Subcutaneous abdominal adipose tissue (tissue), 5 donors: ENCODE data around the gene FAAP20.

ENCODE experiments used
- H3K27ac ChIP-seq: one replicate; pipeline ENCODE4 v1.7.0; 2013; ENCODE audit warnings: low read depth, mild to moderate bottlenecking, inconsistent platforms, low read length, moderate library complexity
- H3K27me3 ChIP-seq, 5 donors: one replicate each; pipeline ENCODE4 v1.7.0; 2013; ENCODE audit warnings: low read length in 5 of 5, inconsistent platforms in 1 of 5; ENCODE audit not compliant: control insufficient read depth in 5 of 5, insufficient read depth in 4 of 5
- H3K36me3 ChIP-seq, 5 donors: one replicate each; pipeline ENCODE4 v1.7.0; 2013; ENCODE audit warnings: low read length in 5 of 5; ENCODE audit not compliant: control insufficient read depth in 5 of 5, insufficient read depth in 5 of 5
- H3K4me1 ChIP-seq, 5 donors: one replicate each; pipeline ENCODE4 v1.7.0; 2013; ENCODE audit warnings: low read length in 5 of 5, mild to moderate bottlenecking in 3 of 5, moderate library complexity in 1 of 5; ENCODE audit not compliant: control insufficient read depth in 5 of 5, insufficient read depth in 5 of 5
- H3K4me3 ChIP-seq, 5 donors: one replicate each; pipeline ENCODE4 v1.7.0; 2013; ENCODE audit warnings: low read length in 5 of 5, low read depth in 1 of 5
- H3K9ac ChIP-seq, 5 donors: one replicate each; pipeline ENCODE4 v1.7.0; 2013; ENCODE audit warnings: low read length in 5 of 5, mild to moderate bottlenecking in 4 of 5, moderate library complexity in 3 of 5
- H3K9me3 ChIP-seq, 5 donors: one replicate each; pipeline ENCODE4 v1.7.0; 2013; ENCODE audit warnings: low read length in 5 of 5; ENCODE audit not compliant: control insufficient read depth in 5 of 5
- donor health status: healthy.
- donor health status: healthy.
- donor health status: healthy.
- donor health status: healthy.
- donor health status: healthy.

Gene FAAP20

DNA sequence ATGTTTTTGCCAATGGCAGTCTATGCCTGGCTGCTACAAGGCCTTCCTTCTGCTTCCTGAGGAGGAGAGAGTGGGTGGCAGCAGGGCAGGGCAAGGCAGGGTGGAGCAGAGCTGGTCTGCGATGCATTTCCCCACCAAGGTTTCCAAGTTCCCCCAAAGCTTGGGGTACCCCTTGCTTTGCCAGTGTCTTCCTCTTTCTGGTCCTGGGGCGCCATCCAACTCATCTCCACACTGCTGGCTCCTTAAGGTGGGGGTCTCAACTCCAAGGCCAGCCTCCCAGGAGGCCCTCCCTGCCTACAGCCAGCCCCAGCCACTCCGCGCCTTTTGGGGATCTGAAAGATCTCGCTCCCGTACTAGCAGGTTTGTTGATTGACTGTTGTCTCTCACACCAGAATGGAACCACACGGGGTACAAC lies 29.6 kb upstream of the FAAP20 start:
- Histone ChIP-seq H3K9me3 (no peaks in the 10 kb centered on the region), H3K27ac (no peak overlapping the region), H3K36me3 (no peaks in the 10 kb centered on the region), H3K4me1 (peaks cover 0 to 13% (median 9%) of the 10 kb centered on the region in 5 donors), H3K27me3 (no peaks in the 10 kb centered on the region), H3K9ac (no peak overlapping the region), H3K4me3 (no peak overlapping the region)

DNA sequence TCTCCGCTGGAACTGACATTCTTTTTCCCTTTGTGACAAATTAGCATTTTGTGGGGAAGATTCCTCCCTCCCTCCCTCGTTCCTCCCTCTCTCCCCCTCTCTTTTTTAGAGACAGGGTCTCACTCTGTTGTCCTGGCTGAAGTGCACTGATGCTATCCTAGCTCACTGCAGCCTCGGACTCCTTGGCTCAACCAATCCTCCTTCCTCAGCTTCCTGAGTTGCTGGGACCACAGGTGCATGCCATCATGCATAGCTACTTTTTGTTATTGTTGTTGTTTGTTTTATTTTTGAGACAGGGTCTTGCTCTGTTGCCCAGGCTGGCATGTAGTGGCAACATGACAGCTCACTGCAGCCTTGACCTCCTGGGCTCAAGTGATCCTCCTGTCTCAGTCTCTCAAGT lies 26.7 kb upstream of the FAAP20 start:
- Histone ChIP-seq H3K9ac (no peak overlapping the region), H3K4me3 (no peak overlapping the region), H3K36me3 (no peaks in the 10 kb centered on the region), H3K27ac (no peak overlapping the region), H3K4me1 (peaks cover 0 to 2% (median under 1%) of the 10 kb centered on the region in 5 donors), H3K27me3 (no peaks in the 10 kb centered on the region), H3K9me3 (no peaks in the 10 kb centered on the region)

DNA sequence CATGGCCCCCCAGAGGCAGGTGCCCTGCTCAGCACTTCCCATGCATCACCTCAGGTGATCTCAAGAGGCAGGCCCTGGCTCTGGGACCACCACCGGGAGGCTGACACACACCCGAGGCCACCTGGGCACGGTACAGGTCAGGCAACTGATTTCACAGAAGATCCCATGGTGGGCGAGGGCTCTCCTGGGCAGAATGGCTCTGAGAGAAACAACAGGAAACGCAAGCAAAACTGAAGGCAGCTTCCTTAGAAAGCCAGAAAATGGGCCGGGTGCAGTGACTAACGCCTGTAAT lies 22.1 kb upstream of the FAAP20 start:
- no peak overlapping the region for H3K9ac ChIP-seq
- no peaks in the 10 kb centered on the region for H3K36me3 ChIP-seq
- peaks cover 9 to 31% (median 30%) of the 10 kb centered on the region in 5 donors for H3K4me1 ChIP-seq
- H3K4me3 ChIP-seq, result no peak overlapping the region
- no peak overlapping the region for H3K27ac ChIP-seq
- H3K9me3 ChIP-seq, result no peaks in the 10 kb centered on the region
- no peaks in the 10 kb centered on the region for H3K27me3 ChIP-seq

DNA sequence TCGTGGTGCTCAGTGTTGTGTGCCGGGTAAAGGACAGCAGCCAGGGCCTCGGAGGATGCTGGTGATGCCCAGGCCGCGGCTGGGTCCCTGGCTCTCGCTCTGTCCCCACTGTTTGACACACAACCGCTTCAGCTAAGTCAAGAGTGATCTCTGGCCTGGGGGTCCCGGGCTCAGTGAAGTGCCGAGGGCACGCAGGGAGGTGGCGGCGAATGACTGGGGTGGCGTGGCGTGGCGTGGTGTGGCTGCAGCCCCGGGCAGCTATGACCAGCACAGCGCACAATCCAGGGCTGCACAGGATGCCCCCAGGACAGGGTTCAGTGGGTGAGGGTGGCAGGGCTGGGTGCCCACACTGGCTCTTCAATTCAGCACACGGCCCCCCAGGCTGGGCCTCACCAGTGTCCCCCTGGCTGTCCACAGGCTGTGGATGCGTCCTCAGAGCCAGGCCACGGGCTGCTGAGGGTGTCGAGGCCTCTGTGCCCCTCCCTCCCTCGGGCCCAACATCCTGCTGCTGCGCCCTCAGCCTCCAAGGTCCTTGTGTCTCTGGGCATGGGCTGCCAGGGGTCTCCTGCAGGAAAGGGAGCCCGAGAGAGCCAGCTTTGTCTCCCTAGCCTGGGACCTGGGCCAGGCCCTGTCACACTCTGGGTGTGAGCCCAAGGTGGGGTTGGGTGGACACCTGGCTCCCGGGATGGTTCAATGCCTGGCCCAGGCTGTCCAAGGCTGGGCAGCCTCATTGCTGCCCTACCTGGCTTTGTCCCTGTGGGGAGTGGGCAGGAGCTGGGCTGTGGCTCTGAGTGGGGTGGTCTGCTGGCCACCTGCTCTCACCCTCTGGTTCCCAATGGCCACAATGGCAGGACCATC lies 21.6 kb upstream of the FAAP20 start:
- no peak overlapping the region for H3K27ac ChIP-seq
- no peak overlapping the region for H3K4me3 ChIP-seq
- no peak overlapping the region for H3K9ac ChIP-seq
- no peaks in the 10 kb centered on the region for H3K9me3 ChIP-seq
- H3K27me3 ChIP-seq, result no peaks in the 10 kb centered on the region
- H3K36me3 ChIP-seq, result no peaks in the 10 kb centered on the region
- H3K4me1 ChIP-seq, result peaks cover 9 to 31% (median 30%) of the 10 kb centered on the region in 5 donors

DNA sequence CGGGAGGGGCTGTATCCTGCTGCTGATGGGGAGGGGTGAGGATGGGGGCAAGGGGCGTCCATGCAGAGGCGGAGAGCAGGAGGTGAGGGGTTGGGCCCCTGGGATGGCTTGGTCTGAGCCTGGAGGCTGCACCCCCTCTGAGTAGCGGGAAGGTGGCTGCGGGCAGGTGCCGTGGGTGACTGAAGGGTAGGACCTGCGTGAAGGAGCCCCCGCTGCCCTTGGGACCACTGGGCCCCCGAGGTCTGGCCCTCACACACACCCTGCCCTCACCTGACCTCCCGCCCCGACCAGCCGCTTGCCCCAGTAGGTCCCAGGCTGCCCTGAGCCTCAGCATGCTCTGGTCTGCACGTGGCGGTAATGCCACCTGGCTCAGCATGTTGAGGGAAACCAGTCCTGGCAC lies 20.8 kb upstream of the FAAP20 start:
- H3K4me1 ChIP-seq, result peaks cover 9 to 37% (median 30%) of the 10 kb centered on the region in 5 donors
- H3K9me3 ChIP-seq, result no peaks in the 10 kb centered on the region
- H3K27me3 ChIP-seq, result no peaks in the 10 kb centered on the region
- no peak overlapping the region for H3K4me3 ChIP-seq
- no peak overlapping the region for H3K27ac ChIP-seq
- no peaks in the 10 kb centered on the region for H3K36me3 ChIP-seq
- H3K9ac ChIP-seq, result no peak overlapping the region

GRCh38 chr1:2214541-2215241 lies 20.1 kb upstream of the FAAP20 start:
- H3K27ac ChIP-seq, result peak overlapping the region; percentile 99
- no peaks in the 10 kb centered on the region for H3K9me3 ChIP-seq
- H3K36me3 ChIP-seq, result no peaks in the 10 kb centered on the region
- peaks cover 9 to 42% (median 33%) of the 10 kb centered on the region in 5 donors for H3K4me1 ChIP-seq
- peak overlapping the region in 1 of 5 donors; percentile 38 for H3K4me3 ChIP-seq
- H3K27me3 ChIP-seq, result no peaks in the 10 kb centered on the region
- H3K9ac ChIP-seq, result peak overlapping the region; percentile 85 to 95 (median 90)

DNA sequence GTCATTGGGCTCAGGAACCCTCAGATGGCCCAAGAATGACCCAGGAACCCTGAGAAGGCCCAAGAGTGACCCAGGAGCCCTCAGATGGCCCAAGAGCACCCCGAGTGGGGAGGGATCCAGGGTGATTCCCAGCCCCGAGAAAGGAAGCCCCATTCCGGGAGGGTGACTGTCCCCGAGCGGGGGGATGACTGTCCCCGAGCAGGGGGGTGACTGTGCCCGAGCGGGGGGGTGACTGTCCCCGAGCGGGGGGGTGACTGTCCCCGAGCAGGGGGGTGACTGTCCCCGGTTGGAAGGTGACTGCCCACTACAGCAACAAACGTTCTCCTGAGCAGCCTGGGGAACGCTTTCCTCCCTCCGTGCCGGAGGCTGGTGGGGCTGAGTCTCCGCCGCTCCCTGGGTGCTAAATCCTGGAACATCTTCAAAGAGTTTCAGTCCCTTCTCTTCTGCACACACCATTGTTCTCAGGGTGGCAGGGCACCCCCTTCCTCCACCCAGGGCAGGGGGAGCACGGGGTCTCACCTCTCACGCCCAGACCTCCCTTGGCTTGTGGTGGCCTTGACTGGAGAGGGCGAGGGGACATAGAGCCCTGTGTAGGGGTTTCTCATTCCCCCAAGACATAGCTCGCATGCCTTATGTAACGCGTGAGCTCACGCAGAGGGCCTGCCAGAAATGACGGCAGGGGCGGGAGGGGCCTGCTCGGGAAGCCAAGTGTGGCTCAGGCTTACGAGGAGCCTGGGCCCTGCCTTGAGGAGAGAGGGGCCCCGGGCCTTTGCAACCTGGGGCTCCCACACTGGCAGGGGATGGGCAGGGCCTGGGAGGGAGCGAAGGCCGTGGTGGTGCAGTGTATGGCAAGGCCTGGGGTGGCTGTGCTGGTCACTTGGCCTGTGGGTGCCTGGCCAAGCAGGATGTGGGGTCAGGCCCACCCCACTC lies 19.3 kb upstream of the FAAP20 start:
- H3K4me3 ChIP-seq, result peak overlapping the region; percentile 40 to 66 (median 55)
- peaks cover 9 to 51% (median 42%) of the 10 kb centered on the region in 5 donors for H3K4me1 ChIP-seq
- H3K36me3 ChIP-seq, result no peaks in the 10 kb centered on the region

GRCh38 chr1:2212532-2213491 lies 18.2 kb upstream of the FAAP20 start:
- H3K4me3 ChIP-seq, result peak overlapping the region; percentile 47 to 75 (median 55)
- peaks cover 12 to 61% (median 52%) of the 10 kb centered on the region in 5 donors for H3K4me1 ChIP-seq
- no peaks in the 10 kb centered on the region for H3K36me3 ChIP-seq
- no peaks in the 10 kb centered on the region for H3K27me3 ChIP-seq
- H3K9ac ChIP-seq, result peak overlapping the region; percentile 44 to 95 (median 90)
- no peaks in the 10 kb centered on the region for H3K9me3 ChIP-seq
- peak overlapping the region; percentile 99 for H3K27ac ChIP-seq

More for the DNA sequence above, 19.3 kb upstream of the FAAP20 start:
- Histone ChIP-seq H3K27ac (peak overlapping the region; percentile 99), H3K9ac (peak overlapping the region; percentile 85 to 95 (median 90)), H3K27me3 (no peaks in the 10 kb centered on the region), H3K9me3 (no peaks in the 10 kb centered on the region)

DNA sequence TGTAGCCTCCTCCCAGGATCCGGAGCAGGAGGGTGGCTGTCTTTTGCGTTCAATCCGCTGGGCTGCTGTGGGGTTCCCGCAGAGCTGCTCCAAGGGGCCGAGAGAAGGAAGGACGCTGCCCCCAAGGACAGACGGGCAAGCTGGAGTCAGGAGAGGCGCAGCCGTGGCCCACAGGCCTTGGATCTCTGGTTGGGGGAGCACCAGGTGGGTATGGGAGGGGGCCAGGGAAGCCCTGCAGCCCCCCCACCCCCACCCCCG lies 17.6 kb upstream of the FAAP20 start:
- H3K36me3 ChIP-seq, result no peaks in the 10 kb centered on the region
- peaks cover 12 to 67% (median 58%) of the 10 kb centered on the region in 5 donors for H3K4me1 ChIP-seq
- no peaks in the 10 kb centered on the region for H3K9me3 ChIP-seq
- H3K27me3 ChIP-seq, result no peaks in the 10 kb centered on the region
- peak overlapping the region; percentile 99 for H3K27ac ChIP-seq
- peak overlapping the region in 4 of 5 donors; percentile 46 to 63 (median 52) for H3K4me3 ChIP-seq
- peak overlapping the region in 4 of 5 donors; percentile 25 to 83 (median 66) for H3K9ac ChIP-seq
